HCT116 (cell line): ENCODE results near the gene CCDC142. TPM values are rescaled to one million over a fixed set of nuclear protein-coding genes. Genes with fewer than 3 reads are reported as not detected.

Experiments used
- ATAC-seq: fragments of 200-7000 bp; cut with Tn5 transposase; 2 replicates; pipeline ENCODE4 v1.9.1; 2020; ENCODE audit warnings: mild to moderate bottlenecking, moderate library complexity
- BruUV-seq: library from RNA; stranded (reverse); fragments of 400-500 nt; replicated peaks from 2 replicates; lab custom pipeline; 2021; lab: Mats Ljungman, UMichigan
- CTCF ChIA-PET: fragments of 300-600 bp; sonication (Branson Sonifier 250); formaldehyde crosslinking; loops from one replicate; lab custom pipeline; 2021; ENCODE audit warnings: antibody characterized with exemption; lab: Charles Lee
- POLR2A ChIA-PET: fragments of 300-600, 350-600 bp; sonication (Branson Sonifier 250); formaldehyde crosslinking; loops from one replicate; lab custom pipeline; 2021; ENCODE audit warnings: antibody characterized with exemption; lab: Charles Lee
- RAD21 ChIA-PET, 2 experiments: fragments of 300-600 bp; sonication (Branson Sonifier 250); formaldehyde crosslinking; loops; one replicate each; lab custom pipeline; 2023; ENCODE audit warnings: low total read pairs in 2 of 2; ENCODE audit not compliant: uncharacterized antibody in 2 of 2, unreplicated experiment in 2 of 2, low non-redundant PET in 1 of 2; lab: Charles Lee
- DNase-seq: peaks from one replicate; pipeline ENCODE4 v3.0.0-alpha.2; 2010; ENCODE audit warnings: low read depth, low spot score
- H2AFZ ChIP-seq: fragments of 200-600 bp; shearing (Covaris generic), sonication (generic); 2 replicates; pipeline ENCODE4 v1.6.1; 2017; ENCODE audit warnings: low read depth, mixed run types, mixed read lengths, antibody characterized with exemption, low read length; ENCODE audit not compliant: poor library complexity, severe bottlenecking
- H3K27ac ChIP-seq: 2 replicates; pipeline ENCODE4 v1.5.1; 2012; ENCODE audit warnings: low read depth, low read length
- H3K27me3 ChIP-seq: fragments of 200-600 bp; sonication (generic); 2 replicates; pipeline ENCODE4 v1.6.1; 2016; ENCODE audit warnings: mixed run types, low read length, mixed read lengths; ENCODE audit not compliant: insufficient read depth
- H3K36me3 ChIP-seq, 2 experiments: fragments of 200-500 bp in 1 of 2; fragments of 200-600 bp in 1 of 2; sonication (Bioruptor generic) in 1 of 2; sonication (generic) in 1 of 2; 2 replicates each; pipeline versions ENCODE4 v1.5.1 to v1.6.1; 2014 to 2016; ENCODE audit warnings: low read length in 2 of 2, inconsistent platforms in 1 of 2, mixed read lengths in 1 of 2, mixed run types in 1 of 2; ENCODE audit not compliant: insufficient read depth in 2 of 2, control insufficient read depth in 1 of 2
- H3K4me1 ChIP-seq, 2 experiments: fragments of 200-600 bp in 1 of 2; sonication (generic) in 1 of 2; 2 replicates each; pipeline versions ENCODE4 v1.5.1 to v1.6.1; 2012 to 2017; ENCODE audit warnings: low read length in 2 of 2, inconsistent platforms in 1 of 2, mild to moderate bottlenecking in 1 of 2, mixed read lengths in 1 of 2, mixed run types in 1 of 2, moderate library complexity in 1 of 2; ENCODE audit not compliant: insufficient read depth in 2 of 2, control insufficient read depth in 1 of 2
- H3K4me2 ChIP-seq: fragments of 200-600 bp; sonication (generic); 2 replicates; pipeline ENCODE4 v1.6.1; 2017; ENCODE audit warnings: mixed run types, low read length, mixed read lengths
- H3K4me3 ChIP-seq, 2 experiments: fragments of 200-600 bp in 1 of 2; sonication (generic) in 1 of 2; replicated peaks in 1 of 2; 2 replicates each; pipeline ENCODE4 v1.5.1; 2011 to 2016; ENCODE audit warnings: low read length in 2 of 2, control low read depth in 1 of 2, low read depth in 1 of 2, mild to moderate bottlenecking in 1 of 2, mixed read lengths in 1 of 2, mixed run types in 1 of 2
- H3K79me2 ChIP-seq: fragments of 200-600 bp; sonication (generic); 2 replicates; pipeline ENCODE4 v1.6.1; 2017; ENCODE audit warnings: mild to moderate bottlenecking, mixed run types, low read length, moderate library complexity, mixed read lengths; ENCODE audit not compliant: insufficient read depth
- H3K9ac ChIP-seq: fragments of 200-600 bp; sonication (generic); 2 replicates; pipeline ENCODE4 v1.6.1; 2016; ENCODE audit warnings: low read length, mixed read lengths
- H3K9me2 ChIP-seq: fragments of 200-600 bp; sonication (generic), shearing (Covaris generic); 2 replicates; pipeline ENCODE4 v1.6.1; 2017; ENCODE audit warnings: mixed run types, mild to moderate bottlenecking, moderate library complexity; ENCODE audit not compliant: insufficient read depth
- H3K9me3 ChIP-seq, 2 experiments: fragments of 200-500 bp in 1 of 2; fragments of 200-600 bp in 1 of 2; sonication (Bioruptor generic) in 1 of 2; sonication (generic) in 1 of 2; 2 replicates each; pipeline ENCODE4 v1.6.1; 2014 to 2017; ENCODE audit warnings: low read length in 2 of 2, mixed read lengths in 2 of 2, inconsistent platforms in 1 of 2, low read depth in 1 of 2, mild to moderate bottlenecking in 1 of 2, mixed run types in 1 of 2, moderate library complexity in 1 of 2; ENCODE audit not compliant: control insufficient read depth in 1 of 2, insufficient read depth in 1 of 2
- H4K20me1 ChIP-seq: fragments of 200-600 bp; sonication (generic), shearing (Covaris generic); 2 replicates; pipeline ENCODE4 v1.6.1; 2017; ENCODE audit warnings: mixed run types, mild to moderate bottlenecking, moderate library complexity; ENCODE audit not compliant: insufficient read depth
- CEBPB ChIP-seq: IDR thresholded peaks from 2 replicates; pipeline ENCODE4 v1.6.1; 2012; ENCODE audit warnings: low read depth
- EZH2 ChIP-seq: fragments of 200-600 bp; sonication (generic); IDR thresholded peaks from 2 replicates; pipeline ENCODE4 v1.6.1; 2017; ENCODE audit warnings: antibody characterized with exemption, mixed run types
- EZH2phosphoT487 ChIP-seq: fragments of 200-600 bp; IDR thresholded peaks from 2 replicates; pipeline ENCODE4 v1.6.1; 2018; ENCODE audit warnings: antibody characterized with exemption, borderline replicate concordance
- POLR2AphosphoS5 ChIP-seq: IDR thresholded peaks from 2 replicates; pipeline ENCODE4 v1.6.1; 2011; ENCODE audit warnings: mild to moderate bottlenecking, low read depth, low read length, moderate library complexity
- intact Hi-C: fragments of 100-400 bp; cut with micrococcal nuclease; formaldehyde crosslinking; loops from 2 replicates; pipeline ENCODE4 v1.10.0; 2022
- total RNA-seq: library from RNA; stranded (reverse); gene quantifications from one replicate; pipeline ENCODE4 v1.2.1, GENCODE V29; 2021; ENCODE audit not compliant: unreplicated experiment
- TF ChIP-seq, protein P1 (sequence below): IDR thresholded peaks from 2 replicates; pipeline ENCODE4 v1.6.1; 2012; ENCODE audit warnings: low read depth
- TF ChIP-seq, protein P2 (sequence below): IDR thresholded peaks from 2 replicates; pipeline ENCODE4 v1.6.1; 2012
- TF ChIP-seq, protein P3 (sequence below): IDR thresholded peaks from 2 replicates; pipeline ENCODE4 v1.6.1; 2011; ENCODE audit warnings: mild to moderate bottlenecking, low read length, moderate library complexity; ENCODE audit not compliant: insufficient replicate concordance; ENCODE audit errors: extremely low read depth
- TF ChIP-seq, protein P4 (sequence below): IDR thresholded peaks from 2 replicates; pipeline ENCODE4 v1.6.1; 2012

CCDC142 gene
- total RNA-seq, 1 experiment from 2014 or later: 15.0 TPM

DNA sequence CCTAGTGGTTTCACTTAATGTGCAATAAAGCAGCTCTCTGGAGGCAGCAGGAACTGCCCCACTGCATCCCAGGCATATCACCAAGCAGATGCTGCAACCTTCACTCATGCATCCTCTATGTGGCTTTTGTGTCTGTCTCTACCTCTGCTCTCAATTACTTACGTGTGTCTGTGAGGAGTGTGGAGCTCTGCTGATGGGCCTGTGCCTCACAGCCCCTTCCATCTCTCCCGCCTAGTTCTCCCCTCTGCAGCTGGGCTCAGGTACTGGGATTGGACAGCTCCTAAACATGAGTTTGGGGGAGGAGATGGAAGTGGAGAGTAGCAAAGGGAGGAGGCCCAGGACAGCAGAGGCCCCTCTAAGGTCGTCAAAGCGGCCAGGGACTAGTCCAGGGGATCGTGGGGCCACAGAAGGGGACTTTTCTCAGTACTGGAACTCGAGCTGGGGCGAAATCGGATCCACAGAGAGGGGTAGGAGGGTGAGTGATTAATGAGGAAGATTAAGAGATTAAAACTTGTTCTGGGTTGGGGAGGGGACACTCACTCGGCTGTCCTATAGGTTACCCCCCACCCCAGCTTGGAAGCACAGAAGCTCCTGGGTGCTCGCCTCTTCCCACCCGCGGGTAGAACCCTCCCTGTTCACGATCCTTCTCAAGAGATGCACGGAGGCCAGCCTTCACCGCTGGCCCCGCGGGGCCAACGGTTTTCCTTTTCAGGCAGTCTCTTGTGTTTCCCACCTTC, 18.7 kb upstream of the CCDC142 start:
- TF ChIP-seq, protein P1, sequence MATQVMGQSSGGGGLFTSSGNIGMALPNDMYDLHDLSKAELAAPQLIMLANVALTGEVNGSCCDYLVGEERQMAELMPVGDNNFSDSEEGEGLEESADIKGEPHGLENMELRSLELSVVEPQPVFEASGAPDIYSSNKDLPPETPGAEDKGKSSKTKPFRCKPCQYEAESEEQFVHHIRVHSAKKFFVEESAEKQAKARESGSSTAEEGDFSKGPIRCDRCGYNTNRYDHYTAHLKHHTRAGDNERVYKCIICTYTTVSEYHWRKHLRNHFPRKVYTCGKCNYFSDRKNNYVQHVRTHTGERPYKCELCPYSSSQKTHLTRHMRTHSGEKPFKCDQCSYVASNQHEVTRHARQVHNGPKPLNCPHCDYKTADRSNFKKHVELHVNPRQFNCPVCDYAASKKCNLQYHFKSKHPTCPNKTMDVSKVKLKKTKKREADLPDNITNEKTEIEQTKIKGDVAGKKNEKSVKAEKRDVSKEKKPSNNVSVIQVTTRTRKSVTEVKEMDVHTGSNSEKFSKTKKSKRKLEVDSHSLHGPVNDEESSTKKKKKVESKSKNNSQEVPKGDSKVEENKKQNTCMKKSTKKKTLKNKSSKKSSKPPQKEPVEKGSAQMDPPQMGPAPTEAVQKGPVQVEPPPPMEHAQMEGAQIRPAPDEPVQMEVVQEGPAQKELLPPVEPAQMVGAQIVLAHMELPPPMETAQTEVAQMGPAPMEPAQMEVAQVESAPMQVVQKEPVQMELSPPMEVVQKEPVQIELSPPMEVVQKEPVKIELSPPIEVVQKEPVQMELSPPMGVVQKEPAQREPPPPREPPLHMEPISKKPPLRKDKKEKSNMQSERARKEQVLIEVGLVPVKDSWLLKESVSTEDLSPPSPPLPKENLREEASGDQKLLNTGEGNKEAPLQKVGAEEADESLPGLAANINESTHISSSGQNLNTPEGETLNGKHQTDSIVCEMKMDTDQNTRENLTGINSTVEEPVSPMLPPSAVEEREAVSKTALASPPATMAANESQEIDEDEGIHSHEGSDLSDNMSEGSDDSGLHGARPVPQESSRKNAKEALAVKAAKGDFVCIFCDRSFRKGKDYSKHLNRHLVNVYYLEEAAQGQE: no peak
- TF ChIP-seq EZH2 (no peak), EZH2phosphoT487 (no peak), CEBPB (no peak), POLR2AphosphoS5 (peak; percentile 21; the same call in 1 of the 2 replicates)
- TF ChIP-seq, protein P2, sequence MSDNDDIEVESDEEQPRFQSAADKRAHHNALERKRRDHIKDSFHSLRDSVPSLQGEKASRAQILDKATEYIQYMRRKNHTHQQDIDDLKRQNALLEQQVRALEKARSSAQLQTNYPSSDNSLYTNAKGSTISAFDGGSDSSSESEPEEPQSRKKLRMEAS: no peak
- TF ChIP-seq, protein P3, sequence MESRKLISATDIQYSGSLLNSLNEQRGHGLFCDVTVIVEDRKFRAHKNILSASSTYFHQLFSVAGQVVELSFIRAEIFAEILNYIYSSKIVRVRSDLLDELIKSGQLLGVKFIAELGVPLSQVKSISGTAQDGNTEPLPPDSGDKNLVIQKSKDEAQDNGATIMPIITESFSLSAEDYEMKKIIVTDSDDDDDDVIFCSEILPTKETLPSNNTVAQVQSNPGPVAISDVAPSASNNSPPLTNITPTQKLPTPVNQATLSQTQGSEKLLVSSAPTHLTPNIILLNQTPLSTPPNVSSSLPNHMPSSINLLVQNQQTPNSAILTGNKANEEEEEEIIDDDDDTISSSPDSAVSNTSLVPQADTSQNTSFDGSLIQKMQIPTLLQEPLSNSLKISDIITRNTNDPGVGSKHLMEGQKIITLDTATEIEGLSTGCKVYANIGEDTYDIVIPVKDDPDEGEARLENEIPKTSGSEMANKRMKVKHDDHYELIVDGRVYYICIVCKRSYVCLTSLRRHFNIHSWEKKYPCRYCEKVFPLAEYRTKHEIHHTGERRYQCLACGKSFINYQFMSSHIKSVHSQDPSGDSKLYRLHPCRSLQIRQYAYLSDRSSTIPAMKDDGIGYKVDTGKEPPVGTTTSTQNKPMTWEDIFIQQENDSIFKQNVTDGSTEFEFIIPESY: no peak
- TF ChIP-seq, protein P4, sequence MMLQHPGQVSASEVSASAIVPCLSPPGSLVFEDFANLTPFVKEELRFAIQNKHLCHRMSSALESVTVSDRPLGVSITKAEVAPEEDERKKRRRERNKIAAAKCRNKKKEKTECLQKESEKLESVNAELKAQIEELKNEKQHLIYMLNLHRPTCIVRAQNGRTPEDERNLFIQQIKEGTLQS: no peak
- H3K9me2 ChIP-seq: no peaks in the 10 kb centered on the region
- peak overlapping the region; percentile 91 for H3K27ac ChIP-seq
- H3K9ac ChIP-seq: peak overlapping the region; percentile 85
- CTCF ChIA-PET: interaction anchor here (0.8 kb wide), 1 partner anchor 18 kb away, joined by 3 read pairs; the partner anchor contains the start of genes CCDC142 and TTC31
- no TSS peak for BruUV-seq
- peaks cover 3 to 16% of the 10 kb centered on the region in 2 experiments; a peak in 2 of 4 replicates for H3K36me3 ChIP-seq
- H3K9me3 ChIP-seq: no peaks in the 10 kb centered on the region
- H3K79me2 ChIP-seq: peaks cover 14% of the 10 kb centered on the region
- peak overlapping the region; percentile 95 for H3K4me2 ChIP-seq
- no peaks in the 10 kb centered on the region for H3K27me3 ChIP-seq
- peak overlapping the region; percentile 83 to 89 for H3K4me3 ChIP-seq
- no peaks in the 10 kb centered on the region for H4K20me1 ChIP-seq
- RAD21 ChIA-PET: no interaction called here
- intact Hi-C loops: loop anchor here (2.0 kb wide), 1 partner anchor 19 kb away; the partner anchor contains the start of genes CCDC142 and TTC31
- H2AFZ ChIP-seq: no peak overlapping the region
- ATAC-seq: no peak
- no peak for DNase-seq
- peaks cover 24 to 49% of the 10 kb centered on the region in 2 experiments for H3K4me1 ChIP-seq
- POLR2A ChIA-PET: interaction anchor here (1.3 kb wide), 1 partner anchor 26 kb away, joined by 3 read pairs; no protein-coding TSS in a partner anchor
